ENCODE results near the gene TMEM187. TPM values are rescaled to one million over a fixed set of nuclear protein-coding genes. Genes with fewer than 3 reads are reported as not detected.

Gene TMEM187
- total and polyA plus RNA-seq, 2 of the 4 experiments (the other 2 are of a cell fraction): 3.4 to 6.2 TPM

DNA sequence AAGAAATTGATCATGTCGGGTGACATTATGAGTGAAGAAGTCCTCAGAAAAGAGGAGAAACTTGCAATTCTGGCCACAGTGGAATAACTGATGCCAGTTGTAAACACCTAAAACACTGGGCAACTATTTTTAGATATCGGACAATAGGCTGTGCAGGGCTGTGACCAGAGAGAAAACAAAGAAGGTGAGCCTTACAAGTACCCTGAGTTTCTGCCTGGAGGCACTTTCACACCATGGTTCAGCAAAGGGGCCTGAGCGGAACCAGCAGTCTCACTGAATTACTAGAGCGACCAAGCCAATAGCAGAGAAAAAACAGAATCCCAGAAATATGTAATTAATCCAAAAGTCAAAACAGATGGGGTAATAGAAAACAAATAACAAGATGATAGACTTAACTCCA lies 36.0 kb downstream of the TMEM187 start:
- ChIA-PET CTCF (no interaction called here), POLR2A (ENCODE audit: unreplicated experiment) (no interaction called here)
- Histone ChIP-seq H2BK120ac (ENCODE audit: low read depth, low read length) (no peak overlapping the region), H3K9me3 (ENCODE audit: control insufficient read depth, insufficient read depth, low read length) (no peaks in the 10 kb centered on the region), H2AFZ (replicated peaks; ENCODE audit: low read length, poor library complexity) (no peak overlapping the region), H2AK9ac (replicated peaks; ENCODE audit: low read depth, low read length, poor library complexity) (no peak overlapping the region), H3K14ac (replicated peaks; ENCODE audit: low read depth, low read length) (no peak overlapping the region), H2AK5ac (ENCODE audit: low read depth, low read length) (no peak overlapping the region), H3K4me3 (ENCODE audit: insufficient read depth, low read depth, low read length) (no peak overlapping the region), H2BK20ac (ENCODE audit: low read depth, low read length) (no peak overlapping the region), H4K8ac (ENCODE audit: low read depth in 2 of 2, low read length in 2 of 2) (no peak overlapping the region), H3K56ac (ENCODE audit: extremely low read depth, insufficient read depth, low read length) (no peak overlapping the region), H4K91ac (ENCODE audit: insufficient read depth, low read depth, low read length) (no peak overlapping the region), H4K5ac (ENCODE audit: low read depth, low read length) (no peak overlapping the region), H4K20me1 (ENCODE audit: insufficient read depth, low read length) (no peaks in the 10 kb centered on the region), H3K9me1 (ENCODE audit: insufficient read depth, low read length) (no peaks in the 10 kb centered on the region), H3K4me2 (ENCODE audit: low read depth, low read length) (no peak overlapping the region), H3K27ac (ENCODE audit: insufficient read depth, low read length) (no peak overlapping the region), H3K4me1 (ENCODE audit: control insufficient read depth, insufficient read depth, low read length) (no peaks in the 10 kb centered on the region), H3K18ac (ENCODE audit: low read depth, low read length) (no peak overlapping the region), H3K27me3 (ENCODE audit: control insufficient read depth, insufficient read depth, low read length) (no peaks in the 10 kb centered on the region), H3K23ac (ENCODE audit: low read depth, low read length) (no peak overlapping the region), H3K36me3 (ENCODE audit: control insufficient read depth, insufficient read depth, low read length) (peaks cover 1% of the 10 kb centered on the region), H3K4ac (ENCODE audit: low read depth, low read length) (no peak overlapping the region), H3K79me1 (ENCODE audit: low read depth in 1 of 2, low read length in 2 of 2) (no peaks in the 10 kb centered on the region; a peak in 1 of 4 replicates), H2BK5ac (ENCODE audit: low read depth, low read length, poor library complexity, severe bottlenecking) (no peak overlapping the region), H2BK15ac (ENCODE audit: low read depth, low read length) (no peak overlapping the region), H3K9ac (ENCODE audit: low read depth, low read length) (no peak overlapping the region)
- dilution Hi-C loops (cut with HindIII; ENCODE audit: low sequenced_read_pairs, unreplicated experiment): no loop called here
- ATAC-seq (ENCODE audit: low read depth): no peak
- BruUV-seq (replicated peaks): no TSS peak
- WGBS, 2 experiments (ENCODE audit: extremely low coverage in 2 of 2, insufficient read length in 1 of 2): no CpG with 5 or more reads among the region's 4 CpGs
- DNase-seq: no peak
- intact Hi-C loops (cut with micrococcal nuclease): no loop called here
- TF ChIP-seq ELK1 (IDR thresholded peaks at IDR 0.05; ENCODE audit: borderline replicate concordance, low read depth, low read length): no peak
- TF ChIP-seq CEBPB (IDR thresholded peaks at IDR 0.05; ENCODE audit: low read depth, low read length): no peak
- TF ChIP-seq RFX5 (IDR thresholded peaks at IDR 0.05; ENCODE audit: low read depth, low read length): no peak
- TF ChIP-seq BHLHE40 (IDR thresholded peaks at IDR 0.05; ENCODE audit: low read depth, low read length): no peak
- TF ChIP-seq POLR2A (IDR thresholded peaks at IDR 0.05; ENCODE audit: low read depth, low read length): no peak
- TF ChIP-seq RCOR1 (IDR thresholded peaks at IDR 0.05; ENCODE audit: insufficient replicate concordance, low read length): no peak
- no peak for TF ChIP-seq NFE2L2 (IDR thresholded peaks at IDR 0.05; ENCODE audit: low read depth, low read length)
- no peak for TF ChIP-seq MAZ (IDR thresholded peaks at IDR 0.05; ENCODE audit: borderline replicate concordance, low read depth, low read length)
- no peak for TF ChIP-seq RAD21 (IDR thresholded peaks at IDR 0.05; ENCODE audit: low read length)
- no peak for TF ChIP-seq CHD1 (IDR thresholded peaks at IDR 0.05; ENCODE audit: low read depth, low read length)
- no peak for TF ChIP-seq MXI1 (IDR thresholded peaks at IDR 0.05; ENCODE audit: borderline replicate concordance, low read depth, low read length)
- no peak for TF ChIP-seq MAFK (IDR thresholded peaks at IDR 0.05; ENCODE audit: low read depth, low read length)
- in situ Hi-C loops (cut with MboI; ENCODE audit: low sequenced_read_pairs): no loop called here

Data from IMR-90 (cell line).